Astrocyte (in vitro differentiated cells and primary cell): ENCODE data around the gene VPS50.

ENCODE experiments used
- EZH2 ChIP-seq: IDR thresholded peaks from 2 replicates; pipeline ENCODE4 v1.6.1; 2012; ENCODE audit warnings: mild to moderate bottlenecking, low read length, inconsistent platforms; ENCODE audit not compliant: insufficient read depth
- TF ChIP-seq, protein P1 (sequence below): IDR thresholded peaks from 2 replicates; pipeline ENCODE4 v1.5.1; 2011; ENCODE audit warnings: low read depth, mild to moderate bottlenecking, inconsistent platforms, low read length, moderate library complexity; ENCODE audit not compliant: insufficient read depth

GRCh38 chr7:93232673-93233018 lies 480 bp downstream of the VPS50 start:
- TF ChIP-seq EZH2, result no peak
- TF ChIP-seq, protein P1, sequence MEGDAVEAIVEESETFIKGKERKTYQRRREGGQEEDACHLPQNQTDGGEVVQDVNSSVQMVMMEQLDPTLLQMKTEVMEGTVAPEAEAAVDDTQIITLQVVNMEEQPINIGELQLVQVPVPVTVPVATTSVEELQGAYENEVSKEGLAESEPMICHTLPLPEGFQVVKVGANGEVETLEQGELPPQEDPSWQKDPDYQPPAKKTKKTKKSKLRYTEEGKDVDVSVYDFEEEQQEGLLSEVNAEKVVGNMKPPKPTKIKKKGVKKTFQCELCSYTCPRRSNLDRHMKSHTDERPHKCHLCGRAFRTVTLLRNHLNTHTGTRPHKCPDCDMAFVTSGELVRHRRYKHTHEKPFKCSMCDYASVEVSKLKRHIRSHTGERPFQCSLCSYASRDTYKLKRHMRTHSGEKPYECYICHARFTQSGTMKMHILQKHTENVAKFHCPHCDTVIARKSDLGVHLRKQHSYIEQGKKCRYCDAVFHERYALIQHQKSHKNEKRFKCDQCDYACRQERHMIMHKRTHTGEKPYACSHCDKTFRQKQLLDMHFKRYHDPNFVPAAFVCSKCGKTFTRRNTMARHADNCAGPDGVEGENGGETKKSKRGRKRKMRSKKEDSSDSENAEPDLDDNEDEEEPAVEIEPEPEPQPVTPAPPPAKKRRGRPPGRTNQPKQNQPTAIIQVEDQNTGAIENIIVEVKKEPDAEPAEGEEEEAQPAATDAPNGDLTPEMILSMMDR, result no peak
